Mesendoderm (in vitro differentiated cells): ENCODE data around the gene STX10.

Source experiments
- DNase-seq: peaks from one replicate; pipeline ENCODE4 v3.0.0; 2013
- H2AK5ac ChIP-seq: 2 replicates; pipeline ENCODE4 v1.6.1; 2013; ENCODE audit warnings: low read length, inconsistent platforms
- H2BK120ac ChIP-seq: 2 replicates; pipeline ENCODE4 v1.6.1; 2013; ENCODE audit warnings: low read depth, mild to moderate bottlenecking, low read length, moderate library complexity, mixed read lengths
- H2BK15ac ChIP-seq: replicated peaks from 2 replicates; pipeline ENCODE4 v1.6.1; 2013; ENCODE audit warnings: low read depth, mild to moderate bottlenecking, moderate library complexity
- H2BK5ac ChIP-seq: 2 replicates; pipeline ENCODE4 v1.6.1; 2013; ENCODE audit warnings: low read length, inconsistent platforms
- H3K18ac ChIP-seq: 2 replicates; pipeline ENCODE4 v1.6.1; 2013; ENCODE audit warnings: mild to moderate bottlenecking, low read length, mixed read lengths
- H3K23ac ChIP-seq: one replicate; pipeline ENCODE4 v1.6.1; 2013; ENCODE audit warnings: low read length
- H3K27ac ChIP-seq: 2 replicates; pipeline ENCODE4 v1.5.1; 2013; ENCODE audit warnings: low read depth, mild to moderate bottlenecking, inconsistent platforms, low read length, moderate library complexity
- H3K27me3 ChIP-seq: 2 replicates; pipeline ENCODE4 v1.6.1; 2013; ENCODE audit warnings: low read length, control low read depth, mild to moderate bottlenecking, inconsistent platforms; ENCODE audit not compliant: insufficient read depth, poor library complexity
- H3K36me3 ChIP-seq: 2 replicates; pipeline ENCODE4 v1.6.1; 2013; ENCODE audit warnings: low read length, inconsistent platforms; ENCODE audit not compliant: control insufficient read depth, insufficient read depth
- H3K4ac ChIP-seq: one replicate; pipeline ENCODE4 v1.6.1; 2013; ENCODE audit warnings: low read depth, mild to moderate bottlenecking, low read length, moderate library complexity
- H3K4me1 ChIP-seq: 2 replicates; pipeline ENCODE4 v1.6.1; 2013; ENCODE audit warnings: low read depth, low read length, inconsistent platforms; ENCODE audit not compliant: control insufficient read depth
- H3K4me2 ChIP-seq: 2 replicates; pipeline ENCODE4 v1.6.1; 2013; ENCODE audit warnings: low read length
- H3K4me3 ChIP-seq: 2 replicates; pipeline ENCODE4 v1.5.1; 2013; ENCODE audit warnings: mild to moderate bottlenecking, low read length
- H3K56ac ChIP-seq: one replicate; pipeline ENCODE4 v1.6.1; 2013; ENCODE audit warnings: low read length
- H3K79me1 ChIP-seq: 2 replicates; pipeline ENCODE4 v1.6.1; 2013; ENCODE audit warnings: low read length, inconsistent platforms
- H3K79me2 ChIP-seq: 2 replicates; pipeline ENCODE4 v1.6.1; 2013; ENCODE audit warnings: mild to moderate bottlenecking, low read length; ENCODE audit not compliant: control insufficient read depth, insufficient read depth
- H3K9ac ChIP-seq: 2 replicates; pipeline ENCODE4 v1.6.1; 2013; ENCODE audit warnings: low read length, inconsistent platforms
- H4K5ac ChIP-seq: one replicate; pipeline ENCODE4 v1.6.1; 2013; ENCODE audit warnings: low read length
- H4K8ac ChIP-seq: one replicate; pipeline ENCODE4 v1.6.1; 2013; ENCODE audit warnings: low read depth, mild to moderate bottlenecking, control low read depth, low read length, moderate library complexity
- WGBS: extraction: QIAGEN DNeasy Blood & Tissue Kit; methylation state at CpG from one replicate; pipeline ENCODE4 v1.1.7; 2013; ENCODE audit warnings: low lambda C conversion rate, missing lambda C conversion rate; ENCODE audit not compliant: insufficient coverage; ENCODE audit errors: extremely low coverage; 5-methylcytosine and 5-hydroxymethylcytosine counted together

STX10 gene

GRCh38 chr19:13163609-13164342, 13.6 kb upstream of the STX10 start:
- Histone ChIP-seq H3K79me1 (no peaks in the 10 kb centered on the region), H3K27me3 (no peaks in the 10 kb centered on the region), H2BK5ac (peak overlapping the region; percentile 99), H3K23ac (peak overlapping the region; percentile 7), H3K4ac (peak overlapping the region; percentile 94), H4K8ac (peak overlapping the region; percentile 41), H4K5ac (peak overlapping the region; percentile 99), H3K4me2 (peak overlapping the region; percentile 61), H3K9ac (peak overlapping the region; percentile 91), H2AK5ac (peak overlapping the region; percentile 99), H3K18ac (peak overlapping the region; percentile 98), H3K27ac (peak overlapping the region; percentile 95), H3K36me3 (no peaks in the 10 kb centered on the region), H3K4me3 (no peak overlapping the region), H3K79me2 (no peaks in the 10 kb centered on the region), H2BK120ac (peak overlapping the region; percentile 90), H3K56ac (peak overlapping the region; percentile 96), H3K4me1 (peaks cover 15% of the 10 kb centered on the region), H2BK15ac (peak overlapping the region; percentile 99)
- DNase-seq, result peak; percentile 97
- WGBS, result no CpG with 5 or more reads among the region's 20 CpGs

GRCh38 chr19:13162724-13163608, 12.8 kb upstream of the STX10 start:
- Histone ChIP-seq H3K9ac (peak overlapping the region; percentile 91), H3K18ac (peak overlapping the region; percentile 98), H3K23ac (peak overlapping the region; percentile 1), H4K8ac (peak overlapping the region; percentile 59), H3K56ac (peak overlapping the region; percentile 96), H2AK5ac (peak overlapping the region; percentile 99), H3K27ac (peak overlapping the region; percentile 95), H3K4me2 (peak overlapping the region; percentile 61), H3K36me3 (no peaks in the 10 kb centered on the region), H3K27me3 (no peaks in the 10 kb centered on the region), H3K79me1 (no peaks in the 10 kb centered on the region), H2BK5ac (peak overlapping the region; percentile 99), H3K4me1 (peaks cover 15% of the 10 kb centered on the region), H3K79me2 (no peaks in the 10 kb centered on the region), H3K4ac (peak overlapping the region; percentile 94), H2BK15ac (peak overlapping the region; percentile 99), H2BK120ac (peak overlapping the region; percentile 90), H4K5ac (peak overlapping the region; percentile 99), H3K4me3 (no peak overlapping the region)
- WGBS, result no CpG with 5 or more reads among the region's 58 CpGs
- DNase-seq, result peak; percentile 99

GRCh38 chr19:13160557-13160956, 10.4 kb upstream of the STX10 start:
- Histone ChIP-seq H3K4me2 (no peak overlapping the region), H2AK5ac (no peak overlapping the region), H3K4ac (no peak overlapping the region), H3K36me3 (no peaks in the 10 kb centered on the region), H3K27ac (no peak overlapping the region), H2BK120ac (no peak overlapping the region), H2BK5ac (no peak overlapping the region), H3K18ac (no peak overlapping the region), H3K56ac (peak overlapping the region; percentile 67), H4K5ac (no peak overlapping the region), H3K9ac (no peak overlapping the region), H3K23ac (no peak overlapping the region), H3K79me2 (no peaks in the 10 kb centered on the region), H3K4me1 (peaks cover 13% of the 10 kb centered on the region), H4K8ac (no peak overlapping the region), H2BK15ac (no peak overlapping the region), H3K4me3 (no peak overlapping the region), H3K79me1 (no peaks in the 10 kb centered on the region), H3K27me3 (no peaks in the 10 kb centered on the region)
- DNase-seq, result no peak
- no CpG with 5 or more reads among the region's 1 CpG for WGBS

- Histone ChIP-seq H3K18ac (no peak overlapping the region), H4K5ac (no peak overlapping the region), H3K27ac (no peak overlapping the region), H3K36me3 (no peaks in the 10 kb centered on the region), H3K4ac (no peak overlapping the region), H3K79me2 (peaks cover under 1% of the 10 kb centered on the region), H3K79me1 (no peaks in the 10 kb centered on the region), H3K4me1 (peaks cover 6% of the 10 kb centered on the region), H4K8ac (no peak overlapping the region), H3K4me3 (no peak overlapping the region), H2BK120ac (no peak overlapping the region), H2BK5ac (no peak overlapping the region), H3K4me2 (no peak overlapping the region), H3K27me3 (no peaks in the 10 kb centered on the region), H3K9ac (no peak overlapping the region), H3K56ac (no peak overlapping the region), H3K23ac (no peak overlapping the region), H2AK5ac (no peak overlapping the region), H2BK15ac (no peak overlapping the region)
- no peak for DNase-seq
- WGBS, result no CpG with 5 or more reads among the region's 3 CpGs
Observed at GRCh38 chr19:13159713-13160112, 9.5 kb upstream of the STX10 start.

GRCh38 chr19:13155472-13156359, 5.5 kb upstream of the STX10 start:
- Histone ChIP-seq H2BK5ac (peak overlapping the region; percentile 81), H3K4me2 (peak overlapping the region; percentile 59), H3K79me2 (peaks cover 23% of the 10 kb centered on the region), H3K18ac (peak overlapping the region; percentile 100), H4K8ac (peak overlapping the region; percentile 88), H2BK15ac (no peak overlapping the region), H3K56ac (peak overlapping the region; percentile 99), H2BK120ac (peak overlapping the region; percentile 68), H4K5ac (peak overlapping the region; percentile 88), H3K27me3 (no peaks in the 10 kb centered on the region), H3K79me1 (no peaks in the 10 kb centered on the region), H3K4me3 (peak overlapping the region; percentile 17), H3K23ac (peak overlapping the region; percentile 33), H3K9ac (peak overlapping the region; percentile 99), H3K4me1 (peaks cover 2% of the 10 kb centered on the region), H3K27ac (peak overlapping the region; percentile 94), H3K4ac (peak overlapping the region; percentile 84), H3K36me3 (no peaks in the 10 kb centered on the region), H2AK5ac (peak overlapping the region; percentile 3)
- no CpG with 5 or more reads among the region's 55 CpGs for WGBS
- DNase-seq, result peak; percentile 95
